H9 (cell line): ENCODE data around the gene GARIN6. TPM values are rescaled to one million over a fixed set of nuclear protein-coding genes. Genes with fewer than 3 reads are reported as not detected.
A peak's percentile ranks its signal among the peaks of the same experiment; 100 is the strongest.

ENCODE experiments used
- DNase-seq: peaks from one replicate; pipeline ENCODE4 v3.0.0-alpha.2; 2017
- H2AFZ ChIP-seq: one replicate; pipeline ENCODE4 v1.6.1; 2013; ENCODE audit warnings: mild to moderate bottlenecking, low read length, control low read depth, moderate library complexity
- H2AK5ac ChIP-seq: 2 replicates; pipeline ENCODE4 v1.6.1; 2013; ENCODE audit warnings: low read length, control low read depth, mixed read lengths; ENCODE audit not compliant: insufficient read length
- H2BK120ac ChIP-seq: one replicate; pipeline ENCODE4 v1.6.1; 2013; ENCODE audit warnings: low read depth, mild to moderate bottlenecking, low read length, control low read depth, inconsistent platforms; ENCODE audit not compliant: poor library complexity, severe bottlenecking
- H2BK12ac ChIP-seq: 2 replicates; pipeline ENCODE4 v1.6.1; 2013; ENCODE audit warnings: low read length, control low read depth, mixed read lengths, low read depth; ENCODE audit not compliant: insufficient read length
- H2BK15ac ChIP-seq: 2 replicates; pipeline ENCODE4 v1.6.1; 2013; ENCODE audit warnings: low read depth, low read length, control low read depth
- H2BK20ac ChIP-seq: one replicate; pipeline ENCODE4 v1.6.1; 2013; ENCODE audit warnings: low read depth, mild to moderate bottlenecking, low read length, control low read depth, inconsistent platforms; ENCODE audit not compliant: poor library complexity, severe bottlenecking
- H2BK5ac ChIP-seq: 2 replicates; pipeline ENCODE4 v1.6.1; 2013; ENCODE audit warnings: low read length, control low read depth, mixed read lengths; ENCODE audit not compliant: insufficient read length
- H3K14ac ChIP-seq: 2 replicates; pipeline ENCODE4 v1.6.1; 2013; ENCODE audit warnings: low read length, control low read depth; ENCODE audit not compliant: insufficient read depth
- H3K18ac ChIP-seq: 2 replicates; pipeline ENCODE4 v1.6.1; 2013; ENCODE audit warnings: low read depth, mild to moderate bottlenecking, mixed read lengths, low read length, control low read depth; ENCODE audit not compliant: insufficient read length
- H3K23ac ChIP-seq: 2 replicates; pipeline ENCODE4 v1.6.1; 2013; ENCODE audit warnings: low read length, control low read depth, mixed read lengths, low read depth; ENCODE audit not compliant: insufficient read length
- H3K23me2 ChIP-seq: 2 replicates; pipeline ENCODE4 v1.6.1; 2013; ENCODE audit warnings: low read depth, mild to moderate bottlenecking, mixed read lengths, low read length, control low read depth; ENCODE audit not compliant: insufficient read length, poor library complexity, severe bottlenecking
- H3K27ac ChIP-seq: 2 replicates; pipeline ENCODE4 v1.5.1; 2013; ENCODE audit warnings: low read length, control low read depth, mixed read lengths, low read depth; ENCODE audit not compliant: insufficient read length
- H3K27me3 ChIP-seq: 2 replicates; pipeline ENCODE4 v1.6.1; 2013; ENCODE audit warnings: low read length, control low read depth, inconsistent platforms; ENCODE audit not compliant: insufficient read depth
- H3K4ac ChIP-seq: 2 replicates; pipeline ENCODE4 v1.6.1; 2013; ENCODE audit warnings: low read depth, mild to moderate bottlenecking, control low read depth, inconsistent platforms, low read length, moderate library complexity
- H3K4me1 ChIP-seq: 2 replicates; pipeline ENCODE4 v1.6.1; 2013; ENCODE audit warnings: low read length, control low read depth, inconsistent platforms; ENCODE audit not compliant: insufficient read depth
- H3K4me2 ChIP-seq: 2 replicates; pipeline ENCODE4 v1.6.1; 2013; ENCODE audit warnings: low read length, control low read depth, mixed read lengths; ENCODE audit not compliant: insufficient read length, insufficient read depth
- H3K56ac ChIP-seq: 2 replicates; pipeline ENCODE4 v1.6.1; 2013; ENCODE audit warnings: low read depth, mild to moderate bottlenecking, mixed read lengths, low read length, control low read depth; ENCODE audit not compliant: insufficient read length
- H3K79me1 ChIP-seq: 2 replicates; pipeline ENCODE4 v1.6.1; 2013; ENCODE audit warnings: low read depth, mild to moderate bottlenecking, moderate library complexity, low read length, control low read depth, inconsistent platforms; ENCODE audit not compliant: insufficient read depth, poor library complexity, severe bottlenecking
- H3K79me2 ChIP-seq: 2 replicates; pipeline ENCODE4 v1.6.1; 2013; ENCODE audit warnings: low read length, control low read depth, inconsistent platforms; ENCODE audit not compliant: insufficient read depth
- H3K9ac ChIP-seq: 2 replicates; pipeline ENCODE4 v1.6.1; 2013; ENCODE audit warnings: low read length, control low read depth, mixed read lengths; ENCODE audit not compliant: insufficient read length; ENCODE audit errors: extremely low read depth
- H3K9me3 ChIP-seq: one replicate; pipeline ENCODE4 v1.6.1; 2013; ENCODE audit warnings: low read depth, low read length, inconsistent platforms; ENCODE audit not compliant: control insufficient read depth
- H3T11ph ChIP-seq: one replicate; pipeline ENCODE4 v1.6.1; 2013; ENCODE audit warnings: mild to moderate bottlenecking, low read length, control low read depth, inconsistent platforms
- H4K20me1 ChIP-seq: one replicate; pipeline ENCODE4 v1.6.1; 2013; ENCODE audit not compliant: control insufficient read depth, insufficient read length, insufficient read depth
- H4K5ac ChIP-seq: 2 replicates; pipeline ENCODE4 v1.6.1; 2013; ENCODE audit warnings: low read depth, mild to moderate bottlenecking, mixed read lengths, low read length, control low read depth; ENCODE audit not compliant: insufficient read length
- H4K8ac ChIP-seq: replicated peaks from 2 replicates; pipeline ENCODE4 v1.6.1; 2013; ENCODE audit warnings: low read length, control low read depth, mixed read lengths, low read depth; ENCODE audit not compliant: insufficient read length
- H4K91ac ChIP-seq: 2 replicates; pipeline ENCODE4 v1.6.1; 2013; ENCODE audit warnings: low read depth, mild to moderate bottlenecking, moderate library complexity, mixed read lengths, low read length, control low read depth; ENCODE audit not compliant: insufficient read length
- H3K27ac Mint-ChIP-seq, 3 experiments: 2 replicates in 2 of 3; 3 replicates in 1 of 3; pipeline ENCODE4 v1.8.0; 2020 to 2021; ENCODE audit warnings: mixed read lengths in 3 of 3, mild to moderate bottlenecking in 1 of 3, moderate library complexity in 1 of 3
- H3K27me3 Mint-ChIP-seq: 2 replicates; pipeline ENCODE4 v1.8.0; 2021; ENCODE audit warnings: low read depth, mild to moderate bottlenecking, moderate library complexity, mixed read lengths
- H3K36me3 Mint-ChIP-seq, 3 experiments: 2 replicates in 2 of 3; 3 replicates in 1 of 3; pipeline ENCODE4 v1.8.0; 2020 to 2021; ENCODE audit warnings: low read depth in 3 of 3, mixed read lengths in 3 of 3; ENCODE audit not compliant: insufficient read depth in 1 of 3
- H3K4me1 Mint-ChIP-seq, 2 experiments: 2 replicates each; pipeline ENCODE4 v1.8.0; 2020; ENCODE audit warnings: mixed read lengths in 2 of 2
- H3K4me3 Mint-ChIP-seq, 2 experiments: 2 replicates in 1 of 2; 3 replicates in 1 of 2; pipeline ENCODE4 v1.8.0; 2020 to 2021; ENCODE audit warnings: mild to moderate bottlenecking in 2 of 2, mixed read lengths in 2 of 2, moderate library complexity in 1 of 2
- H3K9me3 Mint-ChIP-seq, 2 experiments: 2 replicates in 1 of 2; 3 replicates in 1 of 2; pipeline ENCODE4 v1.8.0; 2020; ENCODE audit warnings: mild to moderate bottlenecking in 2 of 2, mixed read lengths in 2 of 2, moderate library complexity in 1 of 2
- WGBS: extraction: QIAGEN DNeasy Blood & Tissue Kit; methylation state at CpG from one replicate; pipeline ENCODE4 v1.1.7; 2013; ENCODE audit warnings: missing lambda C conversion rate, low lambda C conversion rate, mixed read lengths; ENCODE audit not compliant: insufficient read length; ENCODE audit errors: extremely low coverage; 5-methylcytosine and 5-hydroxymethylcytosine counted together
- total RNA-seq: library from RNA; stranded (reverse); gene quantifications from 2 replicates; pipeline ENCODE4 v1.2.1, GENCODE V29; 2021
- TF ChIP-seq, protein P1 (sequence below): fragments of 200-600 bp; sonication (generic); conservative IDR thresholded peaks from 3 replicates; pipeline ENCODE4 v1.8.0; 2021; ENCODE audit warnings: antibody characterized with exemption, mild to moderate bottlenecking

Gene GARIN6
- total RNA-seq, 1 experiment from 2014 or later, result not detected

DNA sequence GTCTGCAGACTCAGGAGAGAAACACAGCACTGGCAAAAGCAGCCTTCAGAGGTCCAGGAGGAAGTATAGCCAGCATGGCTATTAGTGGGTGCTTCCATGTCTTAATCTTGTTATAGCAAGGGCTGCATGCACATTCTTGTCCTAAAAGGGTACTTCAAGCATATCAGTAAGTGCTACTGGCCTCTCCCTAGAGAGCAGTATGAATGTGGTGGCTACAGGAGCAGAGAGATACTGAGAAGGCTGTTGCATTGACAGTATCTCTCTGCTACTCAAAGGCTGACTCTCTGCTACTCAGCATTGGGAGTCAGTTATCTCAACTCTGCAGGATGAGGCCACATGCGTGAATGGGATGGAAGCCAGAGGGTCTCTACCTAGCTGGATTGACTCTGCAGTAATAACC is 2.0 kb downstream of the GARIN6 start:
- H4K91ac ChIP-seq, result no peak overlapping the region
- no peak overlapping the region for H3K27ac ChIP-seq
- H3K4me3 Mint-ChIP-seq, result no peak overlapping the region
- H2BK15ac ChIP-seq, result no peak overlapping the region
- no peaks in the 10 kb centered on the region for H3K4me1 ChIP-seq
- no CpG with 5 or more reads among the region's 1 CpG for WGBS
- no peak overlapping the region for H2BK20ac ChIP-seq
- H3K4ac ChIP-seq, result no peak overlapping the region
- H3K79me2 ChIP-seq, result no peaks in the 10 kb centered on the region
- H3K4me2 ChIP-seq, result no peak overlapping the region
- no peaks in the 10 kb centered on the region for H3K9me3 Mint-ChIP-seq
- H2BK120ac ChIP-seq, result no peak overlapping the region
- no peak for DNase-seq
- no peak overlapping the region for H3K27ac Mint-ChIP-seq
- H3K14ac ChIP-seq, result no peak overlapping the region
- H3K27me3 Mint-ChIP-seq, result no peaks in the 10 kb centered on the region
- TF ChIP-seq, protein P1, sequence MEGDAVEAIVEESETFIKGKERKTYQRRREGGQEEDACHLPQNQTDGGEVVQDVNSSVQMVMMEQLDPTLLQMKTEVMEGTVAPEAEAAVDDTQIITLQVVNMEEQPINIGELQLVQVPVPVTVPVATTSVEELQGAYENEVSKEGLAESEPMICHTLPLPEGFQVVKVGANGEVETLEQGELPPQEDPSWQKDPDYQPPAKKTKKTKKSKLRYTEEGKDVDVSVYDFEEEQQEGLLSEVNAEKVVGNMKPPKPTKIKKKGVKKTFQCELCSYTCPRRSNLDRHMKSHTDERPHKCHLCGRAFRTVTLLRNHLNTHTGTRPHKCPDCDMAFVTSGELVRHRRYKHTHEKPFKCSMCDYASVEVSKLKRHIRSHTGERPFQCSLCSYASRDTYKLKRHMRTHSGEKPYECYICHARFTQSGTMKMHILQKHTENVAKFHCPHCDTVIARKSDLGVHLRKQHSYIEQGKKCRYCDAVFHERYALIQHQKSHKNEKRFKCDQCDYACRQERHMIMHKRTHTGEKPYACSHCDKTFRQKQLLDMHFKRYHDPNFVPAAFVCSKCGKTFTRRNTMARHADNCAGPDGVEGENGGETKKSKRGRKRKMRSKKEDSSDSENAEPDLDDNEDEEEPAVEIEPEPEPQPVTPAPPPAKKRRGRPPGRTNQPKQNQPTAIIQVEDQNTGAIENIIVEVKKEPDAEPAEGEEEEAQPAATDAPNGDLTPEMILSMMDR, result peak; percentile 31; the same call in 1 of the 3 replicates
- no peak overlapping the region for H3K18ac ChIP-seq
- no peak overlapping the region for H2BK12ac ChIP-seq
- H3K27me3 ChIP-seq, result no peaks in the 10 kb centered on the region
- H3K9ac ChIP-seq, result no peak overlapping the region
- no peaks in the 10 kb centered on the region for H3K9me3 ChIP-seq
- no peak overlapping the region for H3K56ac ChIP-seq
- H2AK5ac ChIP-seq, result no peak overlapping the region
- no peak overlapping the region for H2AFZ ChIP-seq
- H3K79me1 ChIP-seq, result no peaks in the 10 kb centered on the region
- no peak overlapping the region for H3T11ph ChIP-seq
- no peak overlapping the region for H4K8ac ChIP-seq
- H3K4me1 Mint-ChIP-seq, result peaks cover 0 to 3% of the 10 kb centered on the region in 2 experiments; a peak in 1 of 4 replicates
- H2BK5ac ChIP-seq, result no peak overlapping the region
- H3K23me2 ChIP-seq, result no peaks in the 10 kb centered on the region
- H4K5ac ChIP-seq, result no peak overlapping the region
- no peaks in the 10 kb centered on the region for H4K20me1 ChIP-seq
- H3K23ac ChIP-seq, result no peak overlapping the region
- H3K36me3 Mint-ChIP-seq, result no peaks in the 10 kb centered on the region
